Activated naive CD4-positive, alpha-beta T cell (primary cell): Measurements from ENCODE around the gene ZNF112.
"Not testable (repeated sequence)": the region's sequence is repeated elsewhere in the genome, so short reads cannot be mapped to it uniquely, and the experiment has no call there.

Experiments
- DNase-seq, 4 experiments: peaks; one replicate each; lab custom pipeline; 2025; lab: John Stamatoyannopoulos, UW

ZNF112 gene

DNA sequence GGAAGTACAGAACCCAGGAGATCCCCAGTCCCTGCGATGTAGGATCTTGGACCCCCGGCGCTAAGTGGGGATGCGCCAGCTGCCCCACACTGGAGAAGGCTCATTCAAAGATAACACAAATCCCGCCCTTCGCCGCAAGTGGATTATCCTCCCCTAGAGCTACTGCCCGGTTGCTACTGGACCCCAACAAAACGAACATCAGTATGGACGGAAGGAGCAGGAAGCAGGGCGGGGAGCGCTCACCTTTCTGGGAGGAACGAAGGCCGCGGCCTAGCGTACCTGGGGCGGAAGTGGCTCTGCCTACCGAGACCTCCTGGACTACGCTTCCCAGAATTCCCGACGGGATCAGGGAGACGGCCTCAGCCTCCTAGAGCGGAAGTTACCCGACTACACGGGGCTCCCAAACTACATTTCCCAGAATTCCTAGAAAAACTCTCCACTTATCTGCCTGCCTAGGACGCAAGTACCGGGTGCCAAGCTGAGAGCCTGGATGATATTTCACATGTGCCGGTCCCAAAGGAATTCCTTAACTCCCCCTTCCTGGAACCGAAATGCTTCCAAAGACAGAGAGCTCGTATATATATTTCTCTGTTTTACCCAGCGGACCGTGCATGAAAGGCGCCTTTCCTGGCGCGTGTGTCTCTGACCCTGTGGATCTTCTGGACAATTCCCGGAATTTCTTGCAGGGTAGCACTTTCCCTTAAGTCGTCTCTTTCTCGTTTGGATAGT, at the start of gene ZNF112:
ZNF112 (minus strand) TSS at position 298 of the 729 bp plus-strand sequence. CDS start 16,141 bp downstream, outside the sequence.
- no peak for DNase-seq

DNA sequence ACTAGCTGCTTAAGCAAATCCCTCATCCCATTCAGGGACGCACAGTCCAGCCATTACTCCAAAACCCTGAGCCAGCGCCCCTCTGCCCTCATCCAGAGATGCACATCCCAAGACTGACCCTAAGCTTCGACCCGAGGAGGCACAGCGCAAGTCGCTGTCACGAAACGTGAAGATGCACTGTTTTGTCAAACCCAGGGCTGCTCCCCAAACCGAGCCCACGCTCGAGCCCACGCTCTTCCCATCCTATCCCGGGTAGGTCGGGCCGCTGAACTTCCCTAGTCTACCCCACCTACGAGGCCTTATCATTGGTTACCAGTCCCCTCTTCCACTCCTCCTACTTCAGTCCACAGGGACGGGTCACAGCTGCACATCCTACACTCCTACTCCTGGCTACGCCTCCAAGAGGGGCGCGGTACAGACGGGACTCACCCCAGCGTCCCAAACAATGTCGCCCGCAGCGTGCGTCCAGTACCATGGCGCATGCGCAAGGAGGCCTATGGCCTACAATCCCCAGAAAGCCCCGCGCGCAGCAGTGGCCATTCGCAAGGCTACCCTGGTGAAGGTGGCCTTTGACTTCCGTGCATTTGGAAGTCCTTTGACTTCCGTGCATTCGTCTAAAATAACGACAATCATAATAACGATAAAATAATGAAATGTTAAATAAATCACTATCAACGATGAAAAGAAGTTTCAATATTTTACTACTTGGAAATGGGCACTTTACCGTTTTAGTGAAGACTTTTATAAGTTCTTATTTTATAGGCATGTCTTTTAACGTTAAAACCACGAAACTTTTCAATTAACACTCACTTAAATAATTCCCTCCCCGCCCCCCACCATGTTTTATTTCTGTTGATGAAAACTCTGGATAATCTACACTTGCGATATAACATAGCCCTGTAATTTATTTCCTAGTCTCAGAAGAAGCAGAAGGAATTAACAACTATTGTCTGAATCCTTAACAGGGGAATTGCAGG, 44.9 kb upstream of the ZNF112 start, which contains the start of gene ZNF285:
ZNF285 (minus strand) TSS at position 470 of the 977 bp plus-strand sequence. CDS start 4,395 bp downstream, outside the sequence.
- DNase-seq = no peak

GRCh38 chr19:44389268-44389667, 32.8 kb upstream of the ZNF112 start:
- DNase-seq = not testable (repeated sequence)

GRCh38 chr19:44374789-44375188, 18.3 kb upstream of the ZNF112 start:
- DNase-seq = no peak

- no peak for DNase-seq
These were observed 15.5 kb upstream of the ZNF112 start for GRCh38 chr19:44371815-44372480.

GRCh38 chr19:44367024-44367423, 10.5 kb upstream of the ZNF112 start:
- no peak for DNase-seq

DNA sequence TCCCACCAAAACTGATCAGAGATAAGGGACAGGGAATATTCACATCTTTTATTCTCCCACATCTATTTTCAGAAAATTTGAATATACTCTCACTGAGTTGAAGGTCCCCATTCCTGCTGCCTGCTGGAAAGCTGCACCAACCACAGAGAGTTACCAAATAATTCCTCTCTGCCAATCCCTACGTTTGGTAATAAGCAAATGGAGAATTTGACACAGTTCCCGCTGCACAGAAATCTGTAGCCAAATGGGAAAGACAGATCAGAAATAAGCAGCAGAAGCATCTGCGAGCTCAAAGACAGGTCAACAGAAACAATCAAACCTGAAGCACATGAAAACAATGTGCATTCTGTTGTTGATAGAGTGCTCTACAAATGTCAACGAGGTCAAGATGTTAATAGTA, 9.9 kb downstream of the ZNF112 start:
- no peak for DNase-seq

- DNase-seq = no peak
These were observed 10.5 kb downstream of the ZNF112 start for GRCh38 chr19:44345959-44346358.

GRCh38 chr19:44344255-44344654, 12.2 kb downstream of the ZNF112 start:
- DNase-seq = no peak

DNA sequence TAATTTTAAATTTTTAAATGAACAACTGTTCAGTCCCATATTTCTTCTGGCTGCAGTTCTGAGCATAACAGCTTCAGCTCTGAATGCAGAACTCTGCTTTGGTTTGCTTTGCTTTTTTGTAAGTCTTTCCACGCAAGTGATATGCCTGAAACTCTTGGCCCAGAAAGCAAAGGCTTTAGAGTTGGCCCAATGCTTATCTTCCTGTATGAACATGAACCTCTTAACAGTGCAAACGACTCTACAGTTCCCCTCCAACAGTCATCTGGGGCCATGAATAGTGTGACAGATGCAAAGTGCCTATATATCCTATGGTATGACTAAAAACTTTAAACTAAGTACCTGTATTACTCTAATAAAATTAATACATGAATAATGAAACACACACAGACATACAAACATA, 14.7 kb downstream of the ZNF112 start:
- no peak for DNase-seq

- DNase-seq = not testable (repeated sequence)
These were observed 21.8 kb downstream of the ZNF112 start for GRCh38 chr19:44334639-44335038.

GRCh38 chr19:44332145-44332544, 24.3 kb downstream of the ZNF112 start:
- no peak for DNase-seq

- DNase-seq = no peak
These were observed 40.6 kb downstream of the ZNF112 start for GRCh38 chr19:44315883-44316282.

GRCh38 chr19:44313231-44313630, 43.2 kb downstream of the ZNF112 start:
- DNase-seq = no peak

- DNase-seq = no peak
These were observed 48.5 kb downstream of the ZNF112 start for GRCh38 chr19:44308011-44308410.

GRCh38 chr19:44306283-44306682, 50.2 kb downstream of the ZNF112 start:
- DNase-seq = no peak

GRCh38 chr19:44305457-44305856, 51.0 kb downstream of the ZNF112 start:
- no peak for DNase-seq

- DNase-seq = peak; percentile 33 to 45 (median 44)
These were observed 51.8 kb downstream of the ZNF112 start, which contains the start of gene ZNF235 for GRCh38 chr19:44304659-44305193. ZNF235 (minus strand) TSS chr19:44305025; CDS start chr19:44303404, 1,621 bp downstream.

DNA sequence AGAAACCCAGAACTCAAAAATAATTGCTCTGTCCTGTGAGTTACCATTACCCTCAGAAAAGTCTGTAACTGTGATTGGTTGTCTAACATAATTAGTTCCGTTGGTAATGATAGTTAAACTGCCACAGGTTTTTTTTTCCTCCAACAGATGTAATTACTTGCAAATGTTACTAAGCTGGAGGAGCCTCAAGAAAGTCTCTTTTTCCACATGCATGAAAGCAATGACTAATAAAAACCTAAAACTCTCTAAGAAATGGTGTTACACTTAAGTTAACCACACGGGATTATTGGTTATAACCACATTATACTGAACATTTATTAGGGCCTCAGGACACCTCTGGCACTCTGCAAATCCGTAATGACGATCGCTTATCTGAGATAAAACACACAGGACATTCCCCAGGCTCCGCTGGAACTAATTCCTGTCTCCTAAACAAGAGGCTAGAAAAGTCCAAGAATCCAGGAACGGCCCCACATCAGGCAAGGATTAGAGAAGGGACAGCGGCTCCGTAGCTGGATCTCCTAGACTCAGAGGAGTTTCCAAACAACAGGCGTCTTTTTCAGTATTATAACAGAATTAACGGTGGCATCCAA, 52.4 kb downstream of the ZNF112 start:
- no peak for DNase-seq

- no peak for DNase-seq
These were observed 53.2 kb downstream of the ZNF112 start for GRCh38 chr19:44303320-44303719.

GRCh38 chr19:44284968-44285367, 71.5 kb downstream of the ZNF112 start:
- no peak for DNase-seq
